DMS153 treated with DMSO at 0.1 percent for 48 hours (cell line): ENCODE results near the gene CTNND1.
A peak's percentile ranks its signal among the peaks of the same experiment; 100 is the strongest.
"Not testable (repeated sequence)": the region's sequence is repeated elsewhere in the genome, so short reads cannot be mapped to it uniquely, and the experiment has no call there.

Source experiments
- DNase-seq: peaks from one replicate; lab custom pipeline; 2025; ENCODE audit not compliant: unreplicated experiment; lab: John Stamatoyannopoulos, UW

Gene CTNND1

GRCh38 chr11:57788703-57789088, 27.1 kb downstream of the CTNND1 start:
- DNase-seq, result no peak

DNA sequence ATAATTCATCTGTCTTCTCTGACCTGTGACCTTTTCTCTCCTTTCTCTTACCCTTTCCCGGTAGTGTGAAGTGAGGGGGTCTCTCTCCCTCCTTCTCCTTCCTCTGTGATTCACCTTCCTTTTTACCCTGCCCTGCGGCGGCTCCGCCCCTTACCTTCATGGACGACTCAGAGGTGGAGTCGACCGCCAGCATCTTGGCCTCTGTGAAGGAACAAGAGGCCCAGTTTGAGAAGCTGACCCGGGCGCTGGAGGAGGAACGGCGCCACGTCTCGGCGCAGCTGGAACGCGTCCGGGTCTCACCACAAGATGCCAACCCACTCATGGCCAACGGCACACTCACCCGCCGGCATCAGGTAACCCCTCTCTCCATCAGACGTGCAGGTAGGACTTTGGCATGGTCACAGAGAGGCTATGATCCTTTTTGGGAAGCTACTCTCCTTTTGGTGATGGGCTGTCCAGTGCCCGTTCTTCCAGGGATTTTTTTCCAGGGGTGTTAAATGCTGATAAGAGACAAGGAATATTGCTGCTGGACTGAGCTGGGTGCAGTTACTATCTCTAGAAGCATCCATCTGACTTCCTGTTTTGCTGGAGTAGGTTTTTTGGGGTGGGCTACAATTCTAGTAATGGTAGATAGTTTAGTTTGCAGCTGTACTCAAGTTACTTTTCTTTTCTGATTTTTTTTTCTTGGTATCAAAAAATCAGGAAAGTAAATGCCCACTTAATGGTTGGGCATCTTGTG, 29.9 kb downstream of the CTNND1 start:
- DNase-seq, result no peak

- no peak for DNase-seq
Measured at GRCh38 chr11:57792060-57792541, 30.5 kb downstream of the CTNND1 start.

GRCh38 chr11:57792870-57793269, 31.3 kb downstream of the CTNND1 start:
- DNase-seq, result no peak

DNA sequence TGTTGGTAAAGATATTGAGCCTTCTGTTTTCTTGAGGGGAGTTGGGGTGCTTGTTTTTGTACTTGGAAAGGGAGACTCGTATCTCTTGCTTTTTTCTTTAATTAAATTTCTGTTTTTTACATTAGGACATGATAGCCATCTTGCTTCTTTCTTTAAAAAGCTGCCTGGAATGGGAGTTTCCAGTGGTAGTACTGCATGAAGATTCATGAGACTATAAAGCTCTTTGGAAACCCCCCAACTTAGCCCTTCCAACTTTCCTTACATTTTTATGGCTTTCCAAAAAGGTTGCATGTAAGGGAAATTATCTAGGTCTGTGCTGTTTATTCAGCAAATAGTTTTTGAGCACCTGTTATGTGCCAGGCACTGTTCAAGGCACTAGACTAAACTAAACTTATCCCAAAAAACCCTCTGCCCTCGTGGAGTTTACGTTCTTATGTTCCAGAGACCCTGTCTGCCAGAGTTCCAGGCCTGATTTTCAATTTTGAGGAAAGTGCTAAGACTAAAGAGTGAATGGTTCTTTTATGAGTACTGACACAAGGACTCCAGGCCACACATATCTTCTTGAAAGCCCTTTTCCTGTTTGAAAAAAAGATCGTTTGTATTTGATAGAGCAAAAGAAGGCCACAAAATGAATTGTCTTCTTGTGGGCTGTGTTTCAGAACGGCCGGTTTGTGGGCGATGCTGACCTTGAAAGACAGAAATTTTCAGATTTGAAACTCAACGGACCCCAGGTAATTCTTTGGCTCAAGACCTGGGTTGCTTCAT, 31.9 kb downstream of the CTNND1 start:
- DNase-seq, result no peak

DNA sequence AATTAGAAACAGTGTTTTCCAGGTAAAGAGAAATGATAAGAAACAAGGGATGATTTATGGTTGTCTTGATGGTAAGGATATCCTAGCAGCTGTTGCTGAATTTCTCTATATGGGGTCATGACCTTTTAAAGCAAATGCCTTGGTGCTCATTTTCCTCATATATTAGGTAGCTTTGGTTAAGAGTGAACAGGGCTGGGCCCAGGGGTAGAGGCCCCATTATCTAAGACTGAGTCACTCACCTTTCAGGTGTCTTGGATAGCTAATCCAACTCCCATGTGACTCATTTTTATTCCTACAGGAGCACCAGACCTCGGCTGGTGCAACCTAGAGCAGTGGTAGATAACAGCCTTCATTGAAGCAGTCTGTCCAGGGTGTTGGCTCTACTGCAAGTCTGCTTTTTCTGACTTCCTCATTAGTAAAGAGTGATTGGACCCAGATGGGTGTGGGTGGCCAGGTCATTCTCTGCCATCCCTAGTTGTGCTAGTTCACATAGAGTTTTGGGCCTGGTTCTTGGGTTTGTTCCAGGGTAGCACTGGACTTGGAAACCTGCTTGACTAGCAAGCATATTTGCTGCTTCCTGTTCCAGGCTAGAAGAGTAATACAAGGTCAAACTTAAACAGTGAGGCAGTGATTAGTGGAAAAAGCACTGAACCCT, 37.4 kb downstream of the CTNND1 start:
- no peak for DNase-seq

- peak; percentile 97 for DNase-seq
Measured at GRCh38 chr11:57800444-57801182, 39.0 kb downstream of the CTNND1 start.

- no peak for DNase-seq
Measured at GRCh38 chr11:57801183-57801485, 39.5 kb downstream of the CTNND1 start.

DNA sequence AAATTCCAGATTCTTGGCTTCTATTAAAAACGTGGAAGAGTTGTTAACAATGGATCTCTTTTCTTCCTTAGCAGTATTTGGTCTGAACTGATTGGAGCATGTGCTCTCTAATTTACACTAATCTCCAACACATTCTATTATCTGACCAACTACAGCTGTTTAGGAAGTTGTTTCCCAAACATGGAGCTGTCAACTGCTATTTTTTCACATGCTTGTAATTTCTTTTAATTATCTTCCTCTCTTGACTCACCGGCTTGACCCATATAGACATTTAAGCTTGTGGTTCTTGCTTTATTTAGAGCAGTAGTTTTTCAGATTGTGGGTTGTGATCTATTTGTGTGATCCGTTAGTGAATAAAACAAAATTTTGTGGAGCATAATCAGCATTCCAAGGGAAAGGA, 40.8 kb downstream of the CTNND1 start:
- DNase-seq, result no peak

DNA sequence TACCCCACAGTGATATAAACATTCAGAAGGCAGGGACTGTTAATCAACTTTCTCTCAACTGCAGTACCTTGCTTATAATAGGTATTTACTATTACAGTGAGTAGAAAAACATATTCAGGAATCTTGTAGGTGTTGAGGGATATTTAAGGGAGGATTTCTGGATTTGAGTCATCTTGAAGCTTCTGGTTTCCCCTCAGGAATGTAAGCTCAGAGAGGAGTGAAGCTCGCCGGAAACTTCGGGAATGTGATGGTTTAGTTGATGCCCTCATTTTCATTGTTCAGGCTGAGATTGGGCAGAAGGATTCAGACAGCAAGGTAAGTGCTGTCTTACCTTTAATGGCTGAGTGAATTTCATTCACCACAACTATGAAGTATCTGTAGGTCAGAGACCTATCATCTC, 42.9 kb downstream of the CTNND1 start:
- DNase-seq, result no peak

DNA sequence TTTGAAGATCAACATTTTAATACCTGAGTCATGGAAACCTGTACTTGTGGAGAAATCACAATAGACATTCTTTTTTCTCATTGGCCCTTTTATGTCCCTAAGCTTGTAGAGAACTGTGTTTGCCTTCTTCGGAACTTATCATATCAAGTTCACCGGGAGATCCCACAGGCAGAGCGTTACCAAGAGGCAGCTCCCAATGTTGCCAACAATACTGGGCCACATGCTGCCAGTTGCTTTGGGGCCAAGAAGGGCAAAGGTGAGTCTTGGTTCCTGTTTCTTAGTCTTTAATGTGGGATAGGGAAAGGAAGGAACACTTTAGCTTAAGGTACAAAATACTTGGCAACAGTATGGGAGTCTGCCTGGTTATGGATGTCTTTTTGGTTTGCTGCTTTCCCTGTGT, 44.2 kb downstream of the CTNND1 start:
- DNase-seq, result no peak

- DNase-seq, result no peak
Measured at GRCh38 chr11:57812634-57813033, 51.0 kb downstream of the CTNND1 start.

- no peak for DNase-seq
Measured at GRCh38 chr11:57815476-57815875, 53.9 kb downstream of the CTNND1 start.

DNA sequence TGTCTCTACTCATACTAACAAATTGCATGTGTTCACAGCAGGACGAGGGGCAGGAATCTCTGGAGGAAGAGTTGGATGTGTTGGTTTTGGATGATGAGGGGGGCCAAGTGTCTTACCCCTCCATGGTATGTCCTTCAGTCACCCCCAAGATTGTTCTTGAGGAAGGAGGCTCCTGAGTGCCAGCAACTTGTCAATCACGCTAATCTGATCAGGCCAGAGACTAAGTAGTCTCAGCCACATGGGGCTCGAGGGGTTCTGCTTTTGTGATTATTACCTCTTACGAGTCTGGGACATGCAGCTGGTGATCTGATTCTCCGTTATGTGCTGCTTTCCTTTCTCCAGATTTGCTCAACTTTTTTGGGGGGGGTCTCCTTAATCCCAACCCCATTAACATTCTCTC, 54.3 kb downstream of the CTNND1 start:
- no peak for DNase-seq

DNA sequence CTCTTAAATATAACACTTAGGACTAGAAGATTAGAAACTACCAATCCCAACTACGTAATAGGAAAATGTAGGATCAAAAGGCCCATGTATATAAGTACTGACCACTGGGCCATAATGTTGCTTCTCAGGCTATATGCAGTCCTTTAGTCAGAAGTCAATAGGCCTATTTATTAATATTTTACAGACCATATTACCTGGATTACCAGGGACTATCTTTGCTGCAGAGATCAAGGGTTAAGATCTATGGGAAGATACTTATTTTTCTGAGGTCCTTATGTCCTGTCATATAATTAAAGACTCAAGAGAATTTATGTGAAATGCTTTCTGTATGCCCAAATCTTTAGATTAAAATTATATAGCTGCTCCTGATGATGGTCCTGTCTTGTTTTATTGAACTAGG, 57.2 kb downstream of the CTNND1 start:
- no peak for DNase-seq

DNA sequence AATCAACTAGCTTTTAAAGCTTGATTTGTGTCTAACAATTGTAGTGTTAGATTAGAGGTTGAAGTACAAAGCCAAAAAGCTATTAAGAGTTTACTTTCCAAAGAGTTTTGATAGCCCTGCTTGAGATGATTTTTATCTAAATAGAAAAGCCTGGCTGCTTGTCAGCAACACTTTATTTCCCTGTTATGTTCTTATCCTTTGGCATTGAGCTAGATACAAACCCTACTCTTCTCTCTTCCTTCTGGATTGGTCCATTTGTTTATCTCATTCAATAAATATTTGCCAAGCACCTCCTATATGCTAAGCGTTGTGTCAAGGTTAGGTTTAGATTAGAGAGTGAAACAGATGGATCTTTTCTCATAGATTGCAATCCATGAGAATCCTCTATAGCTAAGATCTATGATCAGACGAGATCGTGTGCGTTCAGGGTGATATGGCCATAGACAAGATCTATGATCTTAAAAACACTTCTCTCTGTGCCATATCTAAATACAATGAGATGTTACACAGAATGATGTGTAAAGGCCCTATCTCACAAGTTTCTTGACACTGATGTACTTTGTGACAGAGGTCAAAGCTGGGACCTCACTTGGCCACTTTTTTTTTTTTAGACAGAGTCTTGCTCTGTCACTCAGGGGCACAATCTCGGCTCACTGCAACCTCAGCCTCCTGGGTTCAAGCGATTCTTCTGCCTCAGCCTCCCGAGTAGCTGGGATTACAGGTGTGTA, 57.8 kb downstream of the CTNND1 start:
- no peak for DNase-seq

- DNase-seq, result no peak
Measured at GRCh38 chr11:57823859-57824258, 62.3 kb downstream of the CTNND1 start.

DNA sequence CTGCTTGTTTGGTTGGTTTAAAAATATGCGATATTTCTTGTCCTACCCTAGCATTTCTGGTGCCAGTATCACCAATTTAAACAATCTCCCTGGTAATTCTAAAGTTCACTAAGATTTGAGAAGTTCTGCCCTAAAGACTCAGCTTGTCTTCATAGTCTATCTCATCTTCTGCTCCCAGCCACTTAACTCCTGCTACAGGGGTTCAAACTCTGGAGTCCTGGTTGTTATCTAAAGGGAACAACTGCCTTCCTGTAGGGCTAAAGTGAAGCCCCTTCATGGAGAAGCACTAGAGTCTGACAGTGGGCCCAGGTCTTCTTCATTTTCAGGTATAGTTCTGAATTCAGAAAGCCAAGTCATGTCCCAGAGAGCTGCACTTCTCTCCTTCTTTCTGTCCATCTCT, 73.2 kb downstream of the CTNND1 start:
- DNase-seq, result no peak

GRCh38 chr11:57838609-57839008, 77.0 kb downstream of the CTNND1 start:
- not testable (repeated sequence) for DNase-seq

DNA sequence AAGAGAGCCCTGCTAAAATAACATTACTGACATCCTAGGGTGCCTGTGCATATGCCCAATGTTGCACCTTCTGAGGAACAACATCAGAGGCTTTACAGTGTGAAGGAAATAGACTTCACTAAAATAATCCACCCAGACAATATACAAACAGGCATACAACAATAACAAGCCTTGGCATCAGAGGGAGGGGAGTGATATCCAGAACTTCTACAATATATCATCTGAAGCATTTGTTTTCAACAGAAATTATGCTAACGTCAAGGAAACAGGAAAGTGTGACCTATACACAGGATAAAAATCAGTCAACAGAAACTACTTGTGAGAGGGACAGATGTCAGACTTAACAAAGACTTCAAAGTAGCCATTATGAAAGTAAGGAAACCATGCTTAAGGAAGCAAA, 81.3 kb downstream of the CTNND1 start:
- no peak for DNase-seq

GRCh38 chr11:57867966-57868365, 106.4 kb downstream of the CTNND1 start:
- DNase-seq, result no peak
